ENCODE results near the gene MEN1. TPM values are rescaled to one million over a fixed set of nuclear protein-coding genes. Genes with fewer than 3 reads are reported as not detected.
A peak's percentile ranks its signal among the peaks of the same experiment; 100 is the strongest.

The MEN1 gene
- total RNA-seq, 1 experiment from 2014 or later: 46.1 TPM

GRCh38 chr11:64856382-64857227 lies 46.3 kb upstream of the MEN1 start:
- BruUV-seq (replicated peaks): no TSS peak
- H3K4me1 ChIP-seq (ENCODE audit: insufficient read depth, low read length): peaks cover 59% of the 10 kb centered on the region

DNA sequence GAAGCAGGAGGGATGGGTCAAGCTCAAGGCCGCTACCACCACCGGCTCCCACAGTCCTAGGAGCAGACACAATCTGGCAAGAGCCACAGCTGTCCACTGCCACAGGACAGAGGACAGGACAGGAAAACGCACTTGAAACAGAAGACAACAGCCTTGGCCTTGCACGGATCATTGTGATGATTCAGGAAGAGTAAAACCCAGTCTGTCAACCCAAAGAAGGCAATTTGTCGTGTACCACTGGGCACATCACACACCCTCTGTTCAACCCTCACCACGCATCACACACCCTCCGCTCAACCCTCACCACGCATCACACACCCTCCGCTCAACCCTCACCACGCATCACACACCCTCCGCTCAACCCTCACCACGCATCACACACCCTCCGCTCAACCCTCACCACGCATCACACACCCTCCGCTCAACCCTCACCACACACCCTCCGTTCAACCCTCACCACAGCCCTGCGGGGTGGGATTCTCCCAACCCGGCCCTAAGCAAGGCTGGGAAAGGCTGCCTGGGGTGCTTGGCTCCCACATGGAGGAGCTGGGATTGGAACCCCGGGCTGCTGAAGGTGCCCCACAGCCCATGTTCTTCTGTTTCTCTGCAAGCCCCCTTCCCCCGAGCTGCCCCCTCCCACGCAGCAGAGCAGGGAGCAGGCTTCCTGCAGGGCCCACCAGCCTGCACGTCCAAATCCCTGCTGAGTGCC lies 45.4 kb upstream of the MEN1 start:
- Histone ChIP-seq H3K9me2 (replicated peaks; ENCODE audit: low read length) (no peaks in the 10 kb centered on the region), H3K27ac (ENCODE audit: low read length) (peak overlapping the region; percentile 96), H3K9me3 (ENCODE audit: low read length) (no peaks in the 10 kb centered on the region), H3K4me1 (ENCODE audit: insufficient read depth, low read length) (peaks cover 56% of the 10 kb centered on the region), H3K79me2 (ENCODE audit: low read length) (peaks cover 62% of the 10 kb centered on the region), H3F3A (ENCODE audit: low read length, unreplicated experiment) (peaks cover 4% of the 10 kb centered on the region), H3K36me3 (ENCODE audit: low read depth, low read length) (peaks cover 56% of the 10 kb centered on the region), H3K4me3 (ENCODE audit: low read length) (no peak overlapping the region), H3K4me2 (ENCODE audit: low read length) (peak overlapping the region; percentile 47), H4K20me1 (ENCODE audit: low read length) (no peaks in the 10 kb centered on the region), H2AFZ (ENCODE audit: low read length) (no peak overlapping the region), H3K9ac (ENCODE audit: low read length) (peak overlapping the region; percentile 73), H3K27me3 (ENCODE audit: low read length) (no peaks in the 10 kb centered on the region)
- POLR2A ChIA-PET (ENCODE audit: unreplicated experiment): interaction anchor here (1.3 kb wide), 1 partner anchor 13 kb away, joined by 23 read pairs; no protein-coding TSS in a partner anchor
- ATAC-seq (no peak), DNase-seq (no peak)
- TSS peak; percentile 85 for BruUV-seq (replicated peaks)
- intact Hi-C loops (cut with micrococcal nuclease): loop anchor here (1.0 to 2.0 kb wide), 2 partner anchors 14 to 23 kb away; partner anchors contain the start of gene EHD1
- no peak for TF ChIP-seq EZH2phosphoT487 (IDR thresholded peaks at IDR 0.05; ENCODE audit: borderline replicate concordance, low read length)
- no peak for TF ChIP-seq CTCF (conservative IDR thresholded peaks at IDR 0.05; ENCODE audit: low read depth, low read length)
- no peak for TF ChIP-seq EZH2 (IDR thresholded peaks at IDR 0.05; ENCODE audit: low read length, unreplicated experiment)
- CTCF ChIA-PET: interaction anchor here (1.4 kb wide), 1 partner anchor 13 kb away, joined by 7 read pairs; no protein-coding TSS in a partner anchor

More at GRCh38 chr11:64856382-64857227, 46.3 kb upstream of the MEN1 start:
- Histone ChIP-seq H2AFZ (ENCODE audit: low read length) (no peak overlapping the region), H3K9me2 (replicated peaks; ENCODE audit: low read length) (no peaks in the 10 kb centered on the region), H4K20me1 (ENCODE audit: low read length) (no peaks in the 10 kb centered on the region), H3F3A (ENCODE audit: low read length, unreplicated experiment) (peaks cover 4% of the 10 kb centered on the region), H3K9me3 (ENCODE audit: low read length) (no peaks in the 10 kb centered on the region), H3K9ac (ENCODE audit: low read length) (peak overlapping the region; percentile 73), H3K79me2 (ENCODE audit: low read length) (peaks cover 69% of the 10 kb centered on the region), H3K36me3 (ENCODE audit: low read depth, low read length) (peaks cover 56% of the 10 kb centered on the region), H3K4me2 (ENCODE audit: low read length) (peak overlapping the region; percentile 47), H3K27me3 (ENCODE audit: low read length) (no peaks in the 10 kb centered on the region), H3K27ac (ENCODE audit: low read length) (peak overlapping the region; percentile 96), H3K4me3 (ENCODE audit: low read length) (no peak overlapping the region)
- ATAC-seq: peak; percentile 67
- POLR2A ChIA-PET (ENCODE audit: unreplicated experiment): interaction anchor here (0.9 to 1.0 kb wide), 2 partner anchors 12 to 20 kb away, joined by 5 to 12 read pairs; no protein-coding TSS in a partner anchor
- CTCF ChIA-PET: interaction anchor here (0.8 to 1.4 kb wide), 2 partner anchors 13 to 21 kb away, joined by 4 to 7 read pairs; no protein-coding TSS in a partner anchor
- DNase-seq: peak; percentile 99
- intact Hi-C loops (cut with micrococcal nuclease): no loop called here
- peak; percentile 27 for TF ChIP-seq CTCF (conservative IDR thresholded peaks at IDR 0.05; ENCODE audit: low read depth, low read length)
- TF ChIP-seq EZH2 (IDR thresholded peaks at IDR 0.05; ENCODE audit: low read length, unreplicated experiment): no peak
- TF ChIP-seq EZH2phosphoT487 (IDR thresholded peaks at IDR 0.05; ENCODE audit: borderline replicate concordance, low read length): no peak
